Kasumi-1 (cell line): ENCODE data around the gene SNRPE.

ENCODE experiments used
- DNase-seq, 2 experiments: peaks; one replicate each; lab custom pipeline; 2025; lab: John Stamatoyannopoulos, UW

Gene SNRPE

DNA sequence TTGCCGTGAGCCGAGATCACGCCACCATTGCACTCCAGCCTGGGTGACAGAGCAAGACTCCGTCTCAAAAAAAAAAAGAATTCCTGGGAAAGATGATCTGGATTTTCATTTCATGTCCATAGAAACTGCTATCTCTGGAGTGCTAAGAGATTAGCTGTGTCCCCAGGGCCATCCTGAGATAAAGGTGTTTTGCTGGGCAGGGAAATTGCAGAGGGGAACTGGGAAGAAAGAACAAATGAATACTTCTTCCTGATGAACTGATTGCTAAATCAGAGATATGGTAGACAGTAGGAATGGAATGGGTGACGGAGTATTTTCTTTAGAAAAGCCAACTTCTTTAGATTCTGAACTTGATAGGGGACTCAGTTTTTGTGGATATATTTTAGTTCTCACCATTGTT is 19.2 kb downstream of the SNRPE start:
- no peak for DNase-seq

DNA sequence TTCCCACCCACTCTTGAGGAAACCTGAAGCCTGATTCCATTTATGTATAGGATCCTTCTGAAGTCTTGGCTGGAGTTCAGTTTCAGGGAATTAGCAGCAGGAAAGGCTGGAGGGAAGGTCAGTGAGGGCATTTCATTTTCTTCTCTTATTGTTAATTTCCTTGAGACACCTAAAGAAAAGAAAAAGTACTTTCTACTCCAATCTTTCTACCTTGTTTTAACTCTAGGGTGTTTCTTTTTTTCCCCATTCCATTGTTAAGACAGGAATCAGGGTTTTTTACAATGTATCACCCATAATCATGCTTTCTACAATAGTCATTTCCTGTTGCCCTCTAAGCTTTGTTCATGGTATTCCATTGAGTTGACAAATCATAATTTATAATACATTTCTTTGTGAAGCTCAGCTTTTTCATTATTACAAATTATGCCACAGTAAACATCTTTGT is 27.4 kb downstream of the SNRPE start:
- no peak for DNase-seq

DNA sequence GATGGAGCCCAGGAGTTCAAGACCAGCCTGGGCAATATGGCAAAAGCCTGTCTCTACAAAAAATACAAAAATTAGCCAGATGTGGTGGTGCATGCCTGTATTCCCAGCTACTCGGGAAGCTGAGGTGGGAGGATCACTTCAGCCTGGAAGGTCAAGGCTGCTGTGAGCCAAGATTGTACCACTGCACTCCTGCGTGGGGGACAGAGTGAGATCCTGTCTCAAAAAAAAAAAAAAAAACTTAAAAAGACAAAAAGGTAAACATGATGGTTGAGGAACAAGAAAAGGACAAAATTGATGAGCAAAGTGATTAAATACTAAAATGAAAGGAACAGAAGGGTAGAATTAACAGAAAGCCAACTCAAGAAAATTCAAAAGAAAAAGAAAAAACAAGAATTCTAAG is 30.6 kb downstream of the SNRPE start:
- no peak for DNase-seq

DNA sequence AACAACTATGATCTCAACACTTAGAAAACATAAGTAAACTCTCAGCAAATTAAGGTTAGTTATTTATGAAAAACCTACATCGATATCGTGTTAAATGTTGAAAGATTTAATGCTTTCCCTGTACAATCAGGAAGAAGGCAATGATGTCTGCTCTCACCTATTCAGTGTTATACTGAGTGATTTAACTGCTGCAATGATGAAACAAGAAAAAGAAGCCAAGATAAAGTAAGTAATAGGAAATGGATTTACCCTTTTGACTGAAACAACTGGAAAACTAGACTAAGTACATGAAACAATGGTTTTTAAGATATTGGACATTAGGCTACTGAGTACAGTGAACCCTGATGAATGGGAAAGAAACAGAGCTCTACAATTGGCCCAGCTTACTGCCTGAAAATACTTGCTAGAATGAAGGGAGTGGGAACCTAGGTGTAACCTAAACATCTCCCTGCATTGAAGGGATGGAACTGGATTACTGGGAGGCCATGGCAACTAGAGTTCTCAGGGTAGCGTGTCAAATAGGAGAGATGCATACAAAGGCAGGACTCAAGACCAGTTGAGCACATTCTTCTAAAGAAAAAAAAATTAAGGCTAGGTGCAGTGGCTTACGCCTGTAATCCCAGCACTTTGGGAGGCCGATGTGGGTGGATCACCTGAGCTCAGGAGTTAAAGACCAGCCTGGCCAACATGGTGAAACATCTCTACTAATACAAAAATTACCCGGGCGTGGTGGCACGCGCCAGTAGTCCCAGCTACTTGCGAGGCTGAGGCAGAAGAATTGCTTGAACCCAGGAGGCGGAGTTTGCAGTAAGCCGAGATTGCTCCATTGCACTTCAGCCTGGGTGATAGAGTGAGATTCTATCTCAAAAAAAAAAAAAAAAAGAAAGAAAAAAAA is 37.3 kb downstream of the SNRPE start:
- no peak for DNase-seq

DNA sequence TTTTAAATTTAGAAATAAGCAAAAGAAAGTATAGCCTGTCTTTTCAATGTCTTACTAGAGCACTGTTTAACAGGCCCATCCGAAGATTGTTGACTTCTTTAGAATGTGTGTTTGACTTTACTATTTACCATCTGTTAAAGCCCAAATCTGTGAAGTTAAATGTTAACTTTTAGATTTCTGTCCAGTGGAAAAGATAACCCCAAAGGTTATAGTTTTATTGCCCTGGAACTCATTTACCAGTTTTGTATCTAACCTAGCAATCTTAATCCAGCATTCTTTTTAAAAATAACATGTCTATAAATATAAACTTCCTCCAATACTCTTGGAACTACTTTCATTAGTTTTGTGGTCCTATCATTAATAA is 37.9 kb downstream of the SNRPE start:
- no peak for DNase-seq

DNA sequence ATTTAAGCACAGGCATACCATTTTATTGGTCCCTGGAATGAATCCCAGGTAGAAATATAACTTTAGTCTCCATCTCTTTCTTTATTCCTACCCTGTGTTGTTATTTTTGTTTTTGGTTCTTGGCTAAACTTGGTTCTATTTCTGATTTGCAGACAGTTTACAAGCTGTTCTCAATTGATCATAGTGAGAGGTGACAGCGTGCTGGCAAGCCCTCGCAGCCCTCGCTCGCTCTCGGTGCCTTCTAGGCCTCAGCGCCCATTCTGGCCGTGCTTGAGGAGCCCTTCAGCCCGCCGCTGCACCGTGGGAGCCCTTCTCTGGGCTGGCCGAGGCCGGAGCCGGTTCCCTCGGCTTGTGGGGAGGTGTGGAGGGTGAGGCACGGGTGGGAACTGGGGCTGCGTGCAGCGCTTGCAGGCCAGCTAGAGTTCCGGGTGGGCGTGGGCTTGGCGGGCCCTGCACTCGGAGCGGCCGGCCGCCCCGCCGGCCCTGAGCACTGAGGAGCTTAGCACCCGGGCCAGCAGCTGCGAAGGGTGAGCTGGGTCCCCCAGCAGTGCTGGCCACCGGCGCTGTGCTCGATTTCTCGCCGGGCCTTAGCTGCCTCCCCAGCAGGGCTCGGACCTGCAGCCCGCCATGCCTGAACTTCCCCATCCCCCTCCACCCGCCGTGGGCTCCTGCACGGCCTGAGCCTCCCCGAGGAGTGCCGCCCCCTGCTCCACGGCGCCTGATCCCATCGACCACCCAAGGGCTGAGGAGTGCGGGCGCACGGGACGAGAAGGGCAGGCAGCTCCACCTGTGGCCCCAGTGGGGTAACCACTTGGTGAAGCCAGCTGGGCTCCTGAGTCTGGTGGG is 38.7 kb downstream of the SNRPE start:
- no peak for DNase-seq

DNA sequence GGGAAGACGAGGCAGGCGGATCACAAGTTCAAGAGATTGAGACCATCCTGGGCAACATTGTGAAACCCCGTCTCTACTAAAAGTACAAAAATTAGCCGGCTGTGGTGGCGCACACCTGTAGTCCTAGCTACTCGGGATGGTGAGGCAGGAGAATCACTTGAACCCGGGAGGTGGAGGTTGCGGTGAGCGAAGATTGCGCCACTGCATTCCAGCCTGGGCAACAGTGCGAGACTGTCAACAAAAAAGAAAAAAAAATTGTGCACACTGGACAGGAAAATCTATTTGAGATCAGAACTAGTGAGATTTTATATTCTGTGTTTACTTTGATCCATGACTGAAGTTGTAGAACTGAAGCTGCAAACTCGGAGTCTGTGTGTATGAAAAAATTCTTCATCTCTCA is 40.2 kb downstream of the SNRPE start:
- DNase-seq: no peak

DNA sequence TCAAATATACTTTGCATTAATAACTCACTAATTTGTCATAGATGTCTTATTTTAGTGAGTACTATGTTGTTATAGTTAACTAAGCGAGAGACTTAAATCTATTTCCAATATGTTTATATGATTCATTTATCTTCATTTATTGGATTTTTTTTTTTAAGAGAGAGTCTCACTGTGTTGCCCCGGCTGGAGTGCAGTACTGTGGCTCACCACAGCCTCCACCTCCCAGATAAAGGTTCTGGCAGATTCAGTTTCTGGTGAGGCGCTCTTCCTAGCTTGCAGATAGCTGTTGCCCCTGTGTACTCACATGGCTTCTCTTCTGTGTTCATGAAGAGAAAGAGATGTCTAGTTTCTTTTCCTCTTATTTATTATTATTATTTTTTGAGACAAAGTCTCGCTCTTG is 43.9 kb downstream of the SNRPE start:
- no peak for DNase-seq

DNA sequence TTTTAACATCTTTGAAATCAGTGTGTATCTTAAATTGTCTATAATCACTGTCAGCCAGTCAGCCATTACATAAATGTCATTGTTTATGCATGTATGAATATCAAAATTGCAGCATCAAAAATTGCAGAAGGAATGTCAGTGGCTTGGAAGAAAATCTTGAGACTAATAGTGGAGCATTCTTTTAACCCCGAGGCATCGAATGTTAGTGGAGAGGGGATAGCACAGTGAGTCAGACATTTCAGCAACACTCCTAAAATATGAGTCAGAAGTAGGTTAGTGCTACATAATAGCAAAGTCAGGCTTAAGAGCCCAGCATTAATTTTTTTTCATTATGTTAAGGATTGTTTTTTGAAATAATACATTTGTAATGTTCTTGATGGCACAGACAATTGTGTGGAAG is 45.5 kb downstream of the SNRPE start:
- no peak for DNase-seq

DNA sequence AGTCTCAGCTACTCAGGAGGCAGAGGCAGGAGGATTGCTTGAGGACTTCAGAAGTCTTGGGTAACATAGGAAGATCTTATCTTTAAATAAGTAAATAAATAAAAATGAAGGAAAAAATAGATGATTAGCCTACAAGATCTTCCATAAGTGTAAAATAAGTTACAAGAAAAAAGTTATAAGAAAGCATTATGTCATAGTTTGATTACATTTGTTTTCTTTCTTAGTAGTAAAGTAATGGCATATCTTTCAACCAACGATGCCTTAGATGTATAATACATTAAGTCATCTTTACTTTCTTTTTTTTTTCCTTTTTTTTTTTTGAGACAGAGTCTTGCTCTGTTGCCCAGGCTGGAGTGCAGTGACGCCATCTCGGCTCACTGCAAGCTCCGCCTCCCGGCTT is 46.5 kb downstream of the SNRPE start:
- no peak for DNase-seq

DNA sequence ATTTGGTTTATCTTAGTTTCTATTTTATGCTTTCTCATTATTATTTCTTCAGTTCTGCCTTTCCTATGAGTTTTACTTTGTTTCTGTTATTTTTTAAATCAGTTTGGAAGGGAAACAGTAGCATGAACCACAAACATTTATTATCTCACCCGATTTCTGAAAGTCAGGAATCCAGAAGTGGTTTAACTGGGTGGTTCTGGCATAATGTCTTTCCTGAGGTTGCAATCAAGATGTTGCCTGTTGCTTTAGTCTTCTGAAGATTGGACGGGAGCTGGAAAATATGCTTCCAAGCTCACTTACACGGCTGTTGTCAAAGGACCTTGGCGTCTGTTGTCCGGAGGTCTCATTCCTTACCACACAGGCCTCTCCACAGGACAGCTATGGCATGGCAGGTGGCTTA is 50.4 kb downstream of the SNRPE start:
- no peak for DNase-seq

DNA sequence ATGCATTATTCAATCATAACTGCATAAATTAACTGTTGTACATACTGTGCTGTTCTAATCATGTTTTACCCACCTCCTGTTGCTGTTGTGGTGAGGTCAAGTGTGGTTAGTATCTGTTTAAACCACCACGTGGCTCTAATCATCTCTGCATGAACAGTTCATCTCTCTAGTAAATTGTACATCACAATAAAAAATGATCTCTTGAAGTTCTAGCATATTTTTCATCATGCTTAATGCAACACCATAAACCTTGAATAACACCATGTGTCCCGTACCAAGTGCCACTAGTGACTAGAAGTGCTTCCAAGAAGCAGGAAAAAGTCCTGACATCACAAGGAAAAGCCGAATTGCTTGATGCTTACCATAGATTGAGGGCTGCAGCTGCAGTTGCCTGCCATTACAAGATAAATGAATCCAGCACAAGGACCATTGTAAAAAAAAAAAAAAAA is 51.7 kb downstream of the SNRPE start:
- DNase-seq: no peak

DNA sequence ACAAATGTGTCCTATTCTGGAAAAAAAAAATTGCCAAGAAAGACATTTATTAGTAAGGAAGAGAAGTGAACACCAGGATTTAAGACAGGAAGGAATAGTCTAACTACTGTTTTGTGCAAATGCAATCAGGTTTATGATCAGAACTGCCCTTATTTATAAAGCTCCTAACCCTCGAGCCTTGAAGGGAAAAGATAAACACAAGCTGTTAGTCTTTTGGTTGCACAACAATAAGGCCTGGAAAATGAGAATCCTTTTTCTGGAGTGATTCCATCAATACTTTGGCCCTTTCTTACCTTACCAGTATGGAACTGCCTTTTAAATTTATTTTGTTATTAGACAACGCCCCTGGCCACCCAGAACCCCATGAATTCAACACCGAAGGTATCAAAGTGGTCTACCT is 52.9 kb downstream of the SNRPE start:
- DNase-seq: no peak

DNA sequence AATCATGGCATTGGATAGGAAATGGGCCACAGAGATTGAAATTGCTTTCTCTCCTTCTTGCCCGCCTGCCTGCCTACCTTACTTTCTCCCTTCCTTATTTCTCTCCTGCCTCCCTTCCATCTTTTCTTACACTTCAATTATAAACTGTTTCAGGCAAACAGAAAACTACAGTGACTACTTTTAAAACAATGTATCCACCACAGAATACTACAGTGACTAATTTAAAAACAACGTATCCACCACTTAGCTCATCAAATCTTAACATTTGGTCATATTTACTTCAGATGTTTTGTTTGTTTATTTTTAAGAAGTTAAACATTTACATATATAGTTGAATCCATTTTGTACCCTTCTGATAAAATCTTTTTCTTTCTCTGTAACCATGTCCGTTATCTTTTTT is 54.4 kb downstream of the SNRPE start:
- no peak for DNase-seq

DNA sequence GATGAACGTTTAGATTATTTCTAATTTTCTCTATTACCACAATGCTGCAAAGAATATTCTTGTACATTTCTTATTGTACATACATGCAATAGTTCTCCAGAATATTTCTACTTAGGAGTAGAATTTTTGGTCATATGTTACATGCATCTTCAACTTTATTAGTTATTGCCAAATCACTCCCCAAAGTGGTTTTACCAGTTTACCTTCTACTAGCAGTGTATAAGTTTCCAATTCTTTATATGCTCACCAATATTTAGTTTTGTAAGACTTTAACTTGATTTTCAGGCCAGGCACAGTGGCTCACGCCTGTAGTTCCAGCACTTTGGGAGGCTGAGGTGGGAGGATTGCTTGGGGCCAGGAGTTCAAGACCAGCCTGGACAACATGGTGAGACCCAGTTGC is 55.4 kb downstream of the SNRPE start:
- DNase-seq: no peak
